BJ (cell line): ENCODE data around the gene COLEC12. TPM values are rescaled to one million over a fixed set of nuclear protein-coding genes. Genes with fewer than 3 reads are reported as not detected.

Experiments used
- CTCF ChIA-PET: fragments of 350-600 bp; formaldehyde crosslinking; extraction: SDS; loops from one replicate; lab custom pipeline; 2021; ENCODE audit warnings: antibody characterized with exemption, inconsistent platforms; lab: Yijun Ruan, JAX
- POLR2A ChIA-PET: fragments of 300-600 bp; sonication (Branson Sonifier 250); formaldehyde crosslinking; extraction: SDS; loops from one replicate; lab custom pipeline; 2021; ENCODE audit warnings: antibody characterized with exemption; lab: Charles Lee
- DNase-seq: peaks from one replicate; pipeline ENCODE4 v3.0.0-alpha.2; 2011; ENCODE audit warnings: low read depth
- H3K27me3 ChIP-seq: 2 replicates; pipeline ENCODE4 v1.6.0; 2011; ENCODE audit warnings: low read length; ENCODE audit not compliant: control insufficient read depth, insufficient read depth
- H3K36me3 ChIP-seq: 2 replicates; pipeline ENCODE4 v1.5.1; 2011; ENCODE audit warnings: low read length; ENCODE audit not compliant: control insufficient read depth, insufficient read depth
- H3K4me3 ChIP-seq: 2 replicates; pipeline ENCODE4 v1.5.1; 2011; ENCODE audit warnings: low read depth, mild to moderate bottlenecking, control low read depth, low read length
- polyA plus RNA-seq: library from polyadenylated mRNA; depleted of rRNA; stranded (reverse); fragments of >200 nt; gene quantifications from 2 replicates; pipeline ENCODE4 v1.2.3, GENCODE V29; 2011
- TF ChIP-seq, protein P1 (sequence below): IDR thresholded peaks from 2 replicates; pipeline ENCODE4 v1.5.1; 2011; ENCODE audit warnings: low read depth, mild to moderate bottlenecking, control low read depth, inconsistent platforms, low read length, moderate library complexity; ENCODE audit not compliant: insufficient read depth

COLEC12 gene
- polyA plus RNA-seq, 1 experiment = 41.1 TPM

DNA sequence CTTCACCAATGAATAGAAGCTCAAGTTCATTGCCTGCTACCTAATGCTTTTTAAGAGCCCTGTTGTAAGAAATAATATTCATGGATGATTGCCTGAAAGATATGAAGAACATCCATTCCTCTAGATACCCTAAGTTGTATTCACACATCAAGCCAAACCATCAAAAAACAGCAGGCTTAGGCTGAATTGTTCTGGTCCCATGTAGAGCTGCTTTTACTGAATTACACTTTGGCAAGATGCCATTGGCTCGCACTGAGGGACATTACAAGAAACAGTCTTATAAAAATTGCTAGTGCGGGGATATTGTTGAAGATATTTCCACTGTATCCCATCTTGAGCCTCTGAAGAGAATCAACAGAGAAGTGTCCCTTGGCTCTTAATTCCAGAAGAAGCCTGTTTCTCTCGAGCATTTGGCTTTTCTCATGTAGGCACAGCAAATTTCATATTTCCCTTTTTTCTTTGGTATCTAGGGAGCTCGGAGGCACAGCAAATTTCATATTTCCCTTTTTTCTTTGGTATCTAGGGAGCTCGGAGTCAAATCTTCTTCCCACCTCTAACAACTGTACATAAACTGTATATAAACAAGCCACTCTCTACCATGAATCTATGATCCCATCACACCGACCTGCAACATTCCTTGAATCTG, 107.5 kb downstream of the COLEC12 start:
- no peaks in the 10 kb centered on the region for H3K36me3 ChIP-seq
- TF ChIP-seq, protein P1, sequence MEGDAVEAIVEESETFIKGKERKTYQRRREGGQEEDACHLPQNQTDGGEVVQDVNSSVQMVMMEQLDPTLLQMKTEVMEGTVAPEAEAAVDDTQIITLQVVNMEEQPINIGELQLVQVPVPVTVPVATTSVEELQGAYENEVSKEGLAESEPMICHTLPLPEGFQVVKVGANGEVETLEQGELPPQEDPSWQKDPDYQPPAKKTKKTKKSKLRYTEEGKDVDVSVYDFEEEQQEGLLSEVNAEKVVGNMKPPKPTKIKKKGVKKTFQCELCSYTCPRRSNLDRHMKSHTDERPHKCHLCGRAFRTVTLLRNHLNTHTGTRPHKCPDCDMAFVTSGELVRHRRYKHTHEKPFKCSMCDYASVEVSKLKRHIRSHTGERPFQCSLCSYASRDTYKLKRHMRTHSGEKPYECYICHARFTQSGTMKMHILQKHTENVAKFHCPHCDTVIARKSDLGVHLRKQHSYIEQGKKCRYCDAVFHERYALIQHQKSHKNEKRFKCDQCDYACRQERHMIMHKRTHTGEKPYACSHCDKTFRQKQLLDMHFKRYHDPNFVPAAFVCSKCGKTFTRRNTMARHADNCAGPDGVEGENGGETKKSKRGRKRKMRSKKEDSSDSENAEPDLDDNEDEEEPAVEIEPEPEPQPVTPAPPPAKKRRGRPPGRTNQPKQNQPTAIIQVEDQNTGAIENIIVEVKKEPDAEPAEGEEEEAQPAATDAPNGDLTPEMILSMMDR = no peak
- CTCF ChIA-PET = interaction anchor here (0.7 kb wide), 1 partner anchor 83 kb away, joined by 3 read pairs; no protein-coding TSS in a partner anchor
- POLR2A ChIA-PET = no interaction called here
- no peak for DNase-seq
- H3K4me3 ChIP-seq = no peak overlapping the region
- H3K27me3 ChIP-seq = no peaks in the 10 kb centered on the region

DNA sequence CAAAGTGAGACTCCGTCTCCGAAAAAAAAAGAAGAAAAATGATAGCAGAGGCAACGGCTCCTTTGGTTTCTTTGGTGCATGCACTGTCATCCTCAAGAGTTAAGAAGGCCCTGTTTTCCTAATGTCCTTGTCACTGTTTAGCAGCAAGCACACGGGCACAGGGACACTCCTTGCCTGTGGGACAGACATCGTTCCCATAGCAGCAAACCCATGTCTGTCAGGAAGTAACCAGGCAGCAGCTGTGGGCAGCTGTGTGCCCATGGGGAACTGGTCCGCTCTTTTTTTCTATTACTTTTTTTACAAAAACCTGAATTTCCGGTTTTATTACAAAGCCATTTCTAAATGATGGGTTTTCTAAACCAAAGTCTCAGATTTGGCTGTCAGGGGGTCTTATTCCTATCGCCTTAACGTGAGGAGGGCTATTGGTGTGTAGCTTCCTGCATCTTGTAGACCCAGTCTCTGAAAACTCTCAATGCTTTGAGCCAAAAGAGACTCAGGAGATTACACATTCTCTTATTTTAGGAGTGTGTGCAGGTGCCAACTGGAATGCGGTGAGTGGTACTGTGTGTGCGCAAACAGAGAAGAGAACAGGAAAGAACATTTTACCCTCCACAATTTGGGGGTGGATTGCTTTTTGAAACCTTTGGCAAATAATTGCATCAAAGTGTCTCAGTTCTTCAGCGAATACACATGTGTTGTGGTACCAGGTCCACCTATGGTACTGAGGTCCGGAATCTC, 109.6 kb downstream of the COLEC12 start:
- TF ChIP-seq, protein P1 = no peak
- CTCF ChIA-PET = interaction anchor here (0.9 kb wide), 1 partner anchor 26 kb away, joined by 3 read pairs; no protein-coding TSS in a partner anchor

DNA sequence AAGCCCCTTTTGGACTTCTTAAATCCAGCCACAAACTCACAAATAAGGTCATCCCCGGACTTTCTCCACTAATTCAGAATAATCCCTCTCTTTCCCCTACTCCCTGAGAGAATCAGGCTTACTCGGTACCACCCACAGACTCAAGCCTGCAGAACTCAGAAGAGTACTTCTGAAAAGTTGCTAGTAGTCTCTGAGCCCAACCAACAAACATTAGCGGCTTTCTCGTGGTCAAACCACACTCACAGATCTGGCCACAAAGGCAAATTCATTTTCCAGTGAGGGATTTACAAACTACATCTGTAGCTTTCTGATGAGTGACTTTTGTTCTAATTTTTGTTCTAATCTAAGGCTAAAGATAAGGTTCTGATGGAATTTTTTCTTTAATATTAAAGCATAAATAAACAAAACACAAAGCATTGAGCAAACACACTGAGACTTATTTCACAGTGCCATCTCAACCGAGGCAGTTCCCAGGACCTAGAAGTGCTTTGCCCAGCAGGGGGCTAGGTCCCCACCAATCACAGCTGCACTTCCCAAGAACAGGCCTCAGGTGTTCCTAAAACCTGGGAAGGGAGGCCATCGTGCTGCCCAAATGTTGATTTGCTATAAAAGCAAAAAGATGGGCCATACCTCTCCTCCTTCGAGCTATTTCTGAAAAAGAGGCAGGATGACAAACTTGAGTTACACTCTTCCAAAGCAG, 110.7 kb downstream of the COLEC12 start:
- CTCF ChIA-PET = interaction anchor here (0.9 kb wide), 1 partner anchor 25 kb away, joined by 3 read pairs; no protein-coding TSS in a partner anchor
- Histone ChIP-seq H3K27me3 (no peaks in the 10 kb centered on the region), H3K36me3 (no peaks in the 10 kb centered on the region), H3K4me3 (no peak overlapping the region)
- TF ChIP-seq, protein P1 = no peak
- POLR2A ChIA-PET = no interaction called here
- no peak for DNase-seq

More for the DNA sequence above, 109.6 kb downstream of the COLEC12 start:
- no peaks in the 10 kb centered on the region for H3K27me3 ChIP-seq
- H3K36me3 ChIP-seq = no peaks in the 10 kb centered on the region
- DNase-seq = no peak
- POLR2A ChIA-PET = no interaction called here
- H3K4me3 ChIP-seq = no peak overlapping the region

DNA sequence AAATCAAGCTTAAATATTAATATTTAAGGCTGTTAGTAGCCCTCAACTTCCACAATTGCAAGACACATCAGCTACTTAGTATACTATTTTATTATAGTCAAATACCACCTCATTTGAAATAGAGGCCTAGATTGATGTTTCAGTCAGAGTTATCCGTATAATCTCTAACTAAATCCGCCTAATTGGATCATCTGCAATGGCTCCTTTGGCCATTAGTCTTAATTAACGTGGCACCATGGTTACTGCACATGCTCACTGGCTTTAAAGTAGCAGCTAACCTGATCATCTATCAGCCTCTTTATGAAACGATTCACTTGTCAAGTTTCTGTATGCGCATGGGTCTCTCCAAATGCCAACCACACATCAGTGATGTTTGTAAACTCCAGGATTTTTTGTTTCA, 112.3 kb downstream of the COLEC12 start:
- no peak for DNase-seq
- H3K36me3 ChIP-seq = no peaks in the 10 kb centered on the region
- no peak overlapping the region for H3K4me3 ChIP-seq
- POLR2A ChIA-PET = no interaction called here
- TF ChIP-seq, protein P1 = no peak
- CTCF ChIA-PET = interaction anchor here (0.6 to 1.2 kb wide), 5 partner anchors 10 to 426 kb away, joined by 3 to 4 read pairs (median 3); no protein-coding TSS in a partner anchor
- H3K27me3 ChIP-seq = no peaks in the 10 kb centered on the region
